NCI-H82 treated with DMSO at 0.1 percent for 48 hours (cell line): ENCODE results near the gene ART4.

Experiments
- DNase-seq: peaks from one replicate; lab custom pipeline; 2025; ENCODE audit not compliant: unreplicated experiment; lab: John Stamatoyannopoulos, UW

The ART4 gene

DNA sequence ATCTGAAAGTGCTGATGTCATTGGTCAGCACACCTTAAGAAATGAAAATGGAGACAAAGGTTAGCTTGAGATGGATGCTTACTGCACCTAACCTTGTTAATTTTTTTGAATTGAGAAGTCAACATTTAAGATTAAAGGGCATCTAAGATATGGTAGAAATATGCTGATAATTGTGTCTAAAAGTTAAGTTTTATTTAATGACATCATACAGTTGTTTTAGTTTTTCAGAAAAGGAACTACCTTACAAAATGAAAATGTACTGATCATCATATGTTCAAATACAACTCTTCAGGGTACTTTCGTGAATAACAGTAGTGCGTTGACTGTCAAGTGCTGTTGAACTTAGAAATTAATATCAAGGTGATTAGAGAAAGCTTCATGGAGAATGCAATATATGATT lies 31.8 kb downstream of the ART4 start:
- DNase-seq: no peak

DNA sequence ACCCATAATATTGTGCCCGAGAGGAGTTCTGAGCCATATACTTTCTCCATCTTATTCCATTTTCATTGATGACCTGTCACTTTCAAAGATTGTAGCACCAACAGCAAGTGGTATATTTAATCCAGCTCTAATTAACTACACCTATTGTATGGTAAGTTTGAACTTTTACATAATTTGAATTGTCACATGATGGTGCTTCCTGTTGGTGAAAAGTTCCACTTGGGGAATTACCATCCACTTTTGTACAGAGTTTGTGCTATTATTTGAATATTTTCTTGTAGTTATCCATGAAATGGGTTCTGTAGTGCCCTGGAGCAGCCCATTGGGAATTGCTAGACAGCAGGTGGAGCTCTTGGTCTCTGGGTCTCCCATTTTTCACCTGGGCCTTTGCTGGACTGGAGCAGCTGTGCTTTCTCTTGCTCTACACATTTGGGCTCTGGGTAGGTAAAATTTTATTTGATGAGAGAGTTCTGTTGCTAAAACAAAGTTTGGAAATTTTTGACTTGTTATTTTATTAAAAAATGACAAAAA lies 32.3 kb downstream of the ART4 start:
- no peak for DNase-seq

DNA sequence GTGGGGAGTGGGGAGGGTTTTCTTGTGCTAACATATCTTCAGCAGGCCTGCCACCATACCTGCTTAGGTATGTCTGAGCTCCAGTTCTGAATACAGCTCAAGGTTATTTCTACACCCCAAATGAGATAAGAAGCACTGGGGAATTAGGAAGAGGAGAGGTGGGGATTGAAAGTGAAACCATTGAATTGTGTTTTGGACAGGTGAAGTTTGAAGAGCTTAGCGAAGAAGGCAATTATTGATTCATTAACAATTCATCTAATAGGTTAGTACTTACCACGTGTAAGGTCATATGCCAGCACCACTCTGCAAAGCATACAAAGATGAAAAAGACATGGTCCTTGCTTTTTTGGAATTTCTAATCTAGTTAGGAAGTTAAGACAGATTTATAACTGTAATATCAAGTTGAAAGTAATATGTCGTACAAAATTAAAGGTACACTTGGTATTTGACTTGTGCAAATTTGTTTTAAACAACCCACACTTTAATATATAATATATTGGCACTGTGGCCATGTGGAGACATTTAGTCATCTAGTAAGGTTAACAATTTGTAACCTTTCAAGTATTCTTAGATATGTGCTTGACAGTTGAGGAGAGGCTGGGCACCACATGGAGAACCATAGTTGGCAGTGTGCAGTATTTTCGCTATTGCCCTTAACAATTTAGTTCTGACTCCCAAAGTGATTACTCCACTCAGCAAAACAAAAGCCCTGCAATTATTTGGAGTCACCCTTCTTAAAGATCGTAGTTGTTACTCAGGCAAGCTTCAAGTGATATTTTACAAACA lies 33.0 kb downstream of the ART4 start:
- no peak for DNase-seq

DNA sequence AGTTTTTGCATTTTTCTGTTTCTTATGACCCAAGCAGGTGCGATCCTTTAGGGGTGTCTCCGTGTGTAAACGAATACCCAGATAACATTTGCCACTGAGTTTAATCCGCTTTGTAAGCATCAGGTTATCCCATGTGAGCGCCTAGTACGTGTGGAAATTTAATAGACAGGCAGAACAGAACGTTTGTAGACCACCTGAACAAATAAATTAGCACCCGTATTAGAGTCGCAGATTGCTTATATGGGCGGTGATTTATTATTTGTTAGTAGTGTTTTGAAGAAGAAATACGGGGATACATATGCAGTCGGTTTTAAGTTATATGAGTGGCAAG lies 39.5 kb downstream of the ART4 start:
- DNase-seq: peak; percentile 91

DNA sequence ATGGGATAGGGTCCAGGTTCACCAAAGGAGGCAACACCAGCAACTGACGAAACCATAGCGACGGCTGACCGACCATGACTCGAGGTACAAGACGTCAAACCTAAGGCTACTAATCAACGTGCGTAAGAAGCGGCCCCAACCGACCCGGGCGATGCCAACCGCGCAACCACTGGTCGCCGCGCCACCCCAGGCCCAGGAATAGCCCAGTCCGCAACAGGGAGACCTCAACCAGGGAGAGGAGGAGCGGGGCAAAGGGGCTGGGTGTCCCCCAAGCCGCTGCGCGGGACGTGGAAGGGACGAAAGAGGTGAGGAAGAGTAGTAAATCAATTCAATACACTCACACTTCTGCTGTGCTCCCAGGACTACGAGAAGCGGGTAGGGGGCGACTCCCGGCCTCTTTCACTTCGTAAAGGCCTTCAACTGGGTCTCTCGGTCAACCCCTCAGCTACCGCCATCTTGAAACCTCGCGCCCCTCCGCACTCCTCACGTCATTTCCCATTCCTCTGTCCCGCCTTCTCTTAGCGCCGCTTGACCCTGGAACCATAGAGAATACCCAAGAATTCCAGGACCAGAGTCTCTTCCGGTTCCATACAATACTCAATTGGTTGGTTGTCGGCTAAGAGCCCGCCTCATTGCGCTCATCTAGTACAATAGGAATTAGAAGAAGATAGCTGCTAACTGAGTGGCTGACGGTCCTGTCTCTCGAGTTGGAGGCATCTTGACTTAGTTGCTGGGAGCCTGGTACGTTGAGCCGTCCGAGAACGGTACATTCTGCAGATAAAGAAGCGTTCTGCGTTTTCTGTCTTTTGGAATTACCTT lies 40.1 kb downstream of the ART4 start, which contains the start of the genes C12orf60 and WBP11:
C12orf60 (plus strand) TSS at position 660 of the 819 bp plus-strand sequence. CDS start 19,266 bp downstream, outside the sequence.
WBP11 (minus strand) TSS at position 468 of the 819 bp plus-strand sequence. CDS start 2,095 bp downstream, outside the sequence.
- DNase-seq: peak; percentile 99

DNA sequence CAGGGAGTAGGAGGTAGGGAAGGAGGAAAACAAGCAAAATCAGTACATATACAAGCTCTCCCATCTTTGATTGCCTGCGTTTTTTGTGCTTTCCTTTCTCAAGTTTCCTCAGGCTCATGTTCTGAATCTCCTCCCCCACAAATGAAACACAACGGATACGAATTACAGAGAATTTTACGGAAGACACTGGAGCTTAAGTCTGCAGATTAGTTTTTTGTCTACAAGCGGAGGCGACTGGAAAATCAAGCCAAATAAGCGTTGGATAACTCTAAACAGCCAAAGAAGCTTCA lies 40.7 kb downstream of the ART4 start:
- no peak for DNase-seq

DNA sequence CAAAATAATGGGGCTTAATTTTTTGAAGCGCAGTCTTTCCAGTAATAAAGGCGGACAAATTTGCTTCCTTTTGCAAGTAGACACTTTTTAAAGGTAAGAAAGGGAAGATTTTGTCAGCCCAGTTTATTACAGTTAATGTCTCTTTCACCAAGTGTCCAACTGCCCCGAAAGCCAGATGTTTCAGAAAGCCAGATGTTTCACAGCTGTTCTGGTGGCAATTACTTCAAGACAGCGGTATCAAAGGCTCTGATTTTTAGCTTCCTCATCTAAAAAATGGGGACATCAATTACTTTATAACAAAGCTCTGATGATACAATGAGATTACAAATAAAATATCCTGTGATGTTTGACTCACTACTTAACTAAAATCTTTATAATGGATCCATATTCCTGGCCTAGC lies 41.1 kb downstream of the ART4 start:
- no peak for DNase-seq

DNA sequence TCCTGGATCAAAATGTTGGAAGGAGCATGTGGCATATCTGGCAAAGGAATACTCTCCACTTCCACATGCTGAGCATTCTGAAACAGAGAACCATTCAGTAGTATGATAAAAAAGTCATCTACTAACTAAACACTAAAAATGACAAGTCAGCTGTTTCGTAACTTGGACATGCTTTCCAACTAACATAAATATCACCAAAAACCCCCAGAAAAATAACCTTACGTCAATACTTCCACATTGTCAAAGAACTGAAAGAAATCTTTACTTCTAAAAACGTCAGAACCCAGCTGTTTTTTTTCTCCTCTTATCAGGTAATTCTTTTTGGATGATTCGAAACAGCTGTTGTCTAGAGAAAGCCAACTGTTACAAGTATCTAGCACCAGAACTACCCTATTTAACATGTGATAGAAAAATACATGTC lies 48.3 kb downstream of the ART4 start:
- no peak for DNase-seq

DNA sequence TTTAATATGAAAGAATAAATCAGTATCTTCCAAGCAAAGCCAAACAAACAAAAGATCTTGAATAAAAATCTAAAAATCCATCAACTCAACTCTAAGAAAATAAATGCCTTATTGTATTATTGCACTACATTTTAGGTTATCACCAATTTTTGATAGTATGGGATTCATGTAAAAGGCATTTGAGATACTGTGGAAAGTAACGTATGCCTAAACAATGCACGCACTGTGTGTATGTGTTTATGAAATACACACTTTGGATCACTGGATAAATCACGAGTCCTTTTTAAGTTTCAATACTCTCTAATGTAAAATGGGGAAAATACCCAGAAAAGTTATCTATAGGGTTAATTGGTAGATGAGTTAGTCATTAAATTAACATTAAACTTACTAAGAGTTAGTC lies 57.8 kb downstream of the ART4 start:
- DNase-seq: no peak

DNA sequence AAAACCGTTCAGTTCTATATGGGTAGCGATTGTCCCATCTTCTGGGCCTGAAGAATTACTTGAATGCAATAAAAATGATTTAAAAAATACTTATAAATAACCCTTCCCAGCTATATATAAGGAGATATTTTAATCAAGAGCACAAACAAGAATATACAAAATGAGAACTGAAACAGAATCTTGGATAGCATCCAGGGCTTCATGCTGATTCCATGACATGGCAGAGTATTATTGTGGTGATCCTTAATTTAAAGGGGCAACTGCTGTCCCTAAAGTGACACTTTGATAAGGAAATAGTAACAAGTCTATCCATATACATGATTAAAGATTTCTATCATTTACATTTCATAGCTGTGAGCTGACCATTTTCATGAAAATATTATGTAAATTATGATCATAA lies 58.9 kb downstream of the ART4 start:
- no peak for DNase-seq

DNA sequence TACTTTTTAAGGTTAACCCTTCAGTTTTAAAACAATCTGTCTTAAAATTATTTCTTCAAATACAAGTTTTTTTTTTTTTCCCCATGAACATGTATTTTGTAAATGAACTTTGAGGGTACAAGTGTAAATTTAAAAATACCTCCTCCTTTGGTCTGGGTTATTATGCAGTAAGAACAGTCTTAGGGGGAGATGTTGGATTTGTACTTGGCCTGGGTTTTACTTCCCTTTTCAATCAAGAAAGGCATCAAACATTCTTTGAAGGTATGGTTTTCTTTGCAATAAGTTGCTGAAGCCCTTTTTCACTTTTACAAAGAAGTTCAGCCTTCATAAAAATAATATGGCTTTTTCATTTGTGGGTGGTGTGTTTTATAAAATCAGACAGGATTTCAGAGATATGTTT lies 60.6 kb downstream of the ART4 start:
- DNase-seq: no peak

DNA sequence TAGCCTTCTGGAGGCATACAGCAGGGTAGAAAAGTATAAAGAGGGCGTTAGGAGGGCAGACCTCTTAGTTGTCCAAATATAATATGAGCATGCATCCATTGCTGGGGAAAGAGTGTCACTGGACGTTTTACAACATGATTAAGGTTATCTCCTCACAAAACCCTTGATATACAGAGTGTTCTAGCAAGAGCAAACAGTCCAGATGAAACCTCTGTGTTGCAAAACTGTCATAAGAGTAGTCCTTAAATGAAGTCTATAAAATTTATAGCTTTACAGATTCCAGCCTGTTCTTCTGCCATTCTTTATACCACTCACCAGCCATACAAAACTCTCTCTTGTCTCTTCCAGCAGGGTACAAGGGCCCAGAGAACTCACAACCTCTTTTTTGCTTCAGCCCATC lies 61.8 kb downstream of the ART4 start:
- no peak for DNase-seq

DNA sequence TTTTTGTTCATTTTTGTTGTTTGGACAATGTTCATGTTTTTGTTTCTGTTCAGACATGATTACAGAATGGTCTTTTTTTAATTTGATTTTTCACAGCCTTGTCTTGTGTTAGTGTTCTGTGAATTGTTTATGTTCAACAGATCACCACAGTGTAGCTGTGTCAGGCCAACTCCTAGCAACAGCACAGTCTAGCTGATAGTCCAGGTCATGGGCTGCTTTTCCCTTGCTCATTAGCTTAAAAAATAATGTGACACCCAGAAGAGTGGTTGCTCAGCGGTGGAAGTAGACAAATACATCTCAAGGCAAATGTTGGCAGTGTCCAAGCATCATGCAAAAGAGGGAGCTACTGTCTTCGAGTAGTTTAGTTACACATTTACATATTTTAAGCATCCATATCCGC lies 62.5 kb downstream of the ART4 start:
- DNase-seq: no peak

DNA sequence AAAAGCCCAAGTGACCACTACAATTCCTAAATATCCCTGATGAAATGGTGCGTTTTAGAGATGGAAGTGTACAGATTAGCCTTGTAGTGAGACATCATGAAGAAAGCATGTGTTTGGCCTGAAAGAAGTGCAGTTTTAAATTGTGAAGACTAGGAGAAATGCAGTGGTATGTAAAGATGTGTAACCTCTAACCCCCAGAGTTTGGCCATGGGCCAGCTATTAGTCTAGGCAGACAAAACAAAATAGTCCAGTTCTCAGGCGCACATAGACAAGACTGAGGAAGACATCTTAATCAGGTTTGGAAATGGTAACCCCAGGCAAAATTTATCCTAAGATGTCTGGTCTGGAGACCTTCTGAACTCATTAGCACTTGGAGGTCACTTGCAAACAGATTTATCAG lies 63.5 kb downstream of the ART4 start:
- DNase-seq: no peak

DNA sequence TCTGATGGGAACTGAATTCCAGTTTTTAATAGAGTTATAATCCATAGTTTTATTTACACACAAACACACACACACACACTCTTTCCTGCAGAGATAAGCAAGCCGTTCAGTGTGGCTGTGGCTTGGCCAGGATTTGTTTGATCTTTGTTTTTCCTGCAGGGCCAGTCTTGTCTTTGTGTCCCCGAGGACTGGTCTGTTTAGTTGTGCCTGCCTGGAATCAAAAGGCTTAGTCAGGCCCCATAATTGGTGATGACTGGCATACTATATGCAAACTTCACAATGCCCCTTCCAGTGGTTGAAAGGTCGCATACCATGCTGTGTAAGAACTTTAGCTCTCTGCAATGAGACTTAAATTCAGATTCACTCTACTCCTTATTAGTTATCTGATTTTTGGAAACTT lies 66.1 kb downstream of the ART4 start:
- no peak for DNase-seq

DNA sequence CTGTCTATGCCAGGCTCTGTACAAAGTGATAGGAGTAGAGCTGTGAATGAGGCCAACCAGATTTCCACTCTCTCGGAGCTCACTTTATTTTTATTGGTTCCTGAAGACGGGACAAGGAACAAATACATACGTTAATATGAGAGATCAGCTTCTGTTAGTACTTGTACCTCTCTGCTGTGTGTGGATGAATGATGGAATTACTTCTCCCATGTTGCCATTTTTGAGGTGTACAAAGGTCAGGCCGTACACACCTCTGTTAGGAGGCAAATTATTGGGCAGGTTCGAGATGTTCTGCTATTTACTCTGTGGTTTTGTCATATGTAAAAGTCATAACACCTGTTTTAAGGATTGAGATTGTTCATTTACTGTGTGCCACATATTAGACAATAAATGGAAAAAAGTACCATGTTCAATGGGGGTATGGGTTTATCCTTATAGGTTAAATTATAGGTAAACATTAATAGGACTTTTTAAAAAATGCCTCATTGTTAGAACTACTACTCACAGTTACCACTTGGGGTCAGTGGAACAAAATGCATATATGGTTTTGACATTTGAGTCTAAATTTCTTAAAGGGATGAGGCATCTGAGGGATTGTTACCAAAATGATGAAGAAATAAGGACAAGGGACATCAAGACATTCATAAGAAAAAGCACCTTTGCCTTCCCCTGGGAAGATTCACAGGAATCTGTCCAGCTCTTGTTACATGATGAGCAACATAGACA lies 66.9 kb downstream of the ART4 start:
- DNase-seq: no peak

DNA sequence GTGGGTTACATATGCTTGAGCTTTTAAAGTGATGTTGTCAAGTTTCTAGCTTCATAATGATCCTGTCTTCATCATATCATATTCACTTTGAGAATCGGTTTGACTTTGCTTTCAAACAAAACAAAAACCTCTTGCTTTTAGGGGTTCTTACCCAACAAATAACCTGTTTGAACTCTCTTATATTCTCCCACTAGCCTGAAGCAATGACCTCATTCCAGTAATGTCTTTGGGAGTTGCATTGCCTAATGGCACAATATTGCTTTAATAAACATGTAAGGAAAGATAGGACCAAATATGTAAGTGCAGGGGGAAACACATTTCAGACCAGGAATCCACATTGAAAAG lies 67.7 kb downstream of the ART4 start:
- no peak for DNase-seq
